ENCODE data around the gene AKTIP. TPM values are rescaled to one million over a fixed set of nuclear protein-coding genes. Genes with fewer than 3 reads are reported as not detected.
"Not testable (repeated sequence)": the region's sequence is repeated elsewhere in the genome, so short reads cannot be mapped to it uniquely, and the experiment has no call there.

AKTIP gene
- total and polyA plus RNA-seq, 4 experiments from 2014 or later, result 61.2 to 103 (median 86.3) TPM

DNA sequence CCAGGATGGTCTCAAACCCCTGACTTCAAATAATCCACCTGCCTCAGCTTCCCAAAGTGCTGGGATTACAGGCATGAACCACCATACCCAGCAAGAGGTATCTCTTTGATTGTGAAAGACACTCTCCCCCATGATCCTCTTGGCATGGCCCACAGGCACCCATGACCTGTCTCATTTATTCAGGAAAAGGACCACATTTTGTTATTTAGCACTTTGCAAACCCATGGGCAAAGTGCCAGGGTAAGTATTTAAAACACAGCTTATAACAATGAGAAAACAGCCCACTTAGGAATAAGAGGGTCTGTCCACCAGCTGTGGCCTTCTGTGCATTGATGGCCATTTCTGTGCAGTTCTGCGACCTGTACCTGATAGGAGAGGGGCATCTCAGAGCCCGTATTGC is 12.8 kb upstream of the AKTIP start:
- Mint-ChIP-seq H3K9me3 (peaks cover 0 to 2% (median 0%) of the 10 kb centered on the region in 8 donors), H3K4me1 (peaks cover 57 to 90% (median 73%) of the 10 kb centered on the region in 4 donors), H3K36me3 (no peaks in the 10 kb centered on the region), H3K27ac (peak overlapping the region in 3 of 7 donors; percentile 26 to 88 (median 39)), H3K4me3 (peak overlapping the region in 4 of 8 donors; percentile 12 to 67 (median 17)), H3K27me3 (no peaks in the 10 kb centered on the region)
- intact Hi-C loops (cut with micrococcal nuclease), result loop anchor here (5.0 kb wide), 1 partner anchor 186 kb away; the partner anchor contains the start of genes FTO and RPGRIP1L
- DNase-seq, result no peak
- H3K27ac ChIP-seq (ENCODE audit: low read depth, low read length), result no peak overlapping the region
- no peak overlapping the region for H3K4me3 ChIP-seq (ENCODE audit: low read length in 2 of 2)
- H3K27me3 ChIP-seq (ENCODE audit: insufficient read depth, low read length), result no peaks in the 10 kb centered on the region
- H3K36me3 ChIP-seq (ENCODE audit: insufficient read depth, low read length), result no peaks in the 10 kb centered on the region
- POLR2A ChIA-PET (ENCODE audit: partially characterized antibody), result interaction anchor here (5.0 kb wide), 1 partner anchor 13 kb away, joined by 49 read pairs; the partner anchor contains the start of gene AKTIP
- CTCF ChIA-PET (ENCODE audit: partially characterized antibody), result interaction anchor here (1.4 kb wide), 1 partner anchor 10 kb away, joined by 4 read pairs; no protein-coding TSS in a partner anchor
- no peaks in the 10 kb centered on the region for H3K9me3 ChIP-seq (ENCODE audit: control insufficient read depth in 1 of 2, low read length in 2 of 2)
- peaks cover 51% of the 10 kb centered on the region for H3K4me1 ChIP-seq (ENCODE audit: insufficient read depth, low read length)

DNA sequence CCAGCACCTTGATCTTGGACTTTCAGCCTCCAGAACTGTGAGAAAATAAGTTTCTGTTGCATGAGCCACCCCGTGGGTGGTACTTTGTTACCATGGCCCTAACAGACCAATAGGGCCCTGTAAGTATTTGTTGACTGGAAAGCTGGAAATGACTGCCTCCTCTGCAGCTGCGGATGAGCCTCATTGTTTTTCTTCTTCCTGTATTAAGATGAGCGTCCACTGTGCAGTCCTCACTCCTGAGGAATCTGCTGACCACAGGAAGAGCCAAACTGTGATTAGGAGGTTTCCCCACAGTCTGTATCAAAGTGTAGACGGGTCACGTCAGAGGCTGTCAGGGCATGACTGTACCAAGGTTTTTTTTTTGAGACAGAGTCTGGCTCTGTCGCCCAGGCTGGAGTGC is 12.2 kb upstream of the AKTIP start:
- Histone ChIP-seq H3K4me1 (ENCODE audit: insufficient read depth, low read length) (peaks cover 57% of the 10 kb centered on the region), H3K36me3 (ENCODE audit: insufficient read depth, low read length) (no peaks in the 10 kb centered on the region), H3K4me3 (ENCODE audit: low read length in 2 of 2) (no peak overlapping the region), H3K27ac (ENCODE audit: low read depth, low read length) (no peak overlapping the region), H3K9me3 (ENCODE audit: control insufficient read depth in 1 of 2, low read length in 2 of 2) (no peaks in the 10 kb centered on the region), H3K27me3 (ENCODE audit: insufficient read depth, low read length) (no peaks in the 10 kb centered on the region)
- Mint-ChIP-seq H3K9me3 (peaks cover 0 to 2% (median 0%) of the 10 kb centered on the region in 8 donors), H3K4me3 (peak overlapping the region in 2 of 8 donors; percentile 3 to 24), H3K27ac (no peak overlapping the region), H3K27me3 (no peaks in the 10 kb centered on the region), H3K4me1 (peaks cover 61 to 90% (median 74%) of the 10 kb centered on the region in 4 donors), H3K36me3 (no peaks in the 10 kb centered on the region)
- ChIA-PET CTCF (ENCODE audit: partially characterized antibody) (no interaction called here), POLR2A (ENCODE audit: partially characterized antibody) (interaction anchor here (5.0 kb wide), 1 partner anchor 12 kb away, joined by 49 read pairs; the partner anchor contains the start of gene AKTIP)
- no peak for DNase-seq
- intact Hi-C loops (cut with micrococcal nuclease), result loop anchor here (5.0 kb wide), 1 partner anchor 187 kb away; the partner anchor contains the start of genes FTO and RPGRIP1L

DNA sequence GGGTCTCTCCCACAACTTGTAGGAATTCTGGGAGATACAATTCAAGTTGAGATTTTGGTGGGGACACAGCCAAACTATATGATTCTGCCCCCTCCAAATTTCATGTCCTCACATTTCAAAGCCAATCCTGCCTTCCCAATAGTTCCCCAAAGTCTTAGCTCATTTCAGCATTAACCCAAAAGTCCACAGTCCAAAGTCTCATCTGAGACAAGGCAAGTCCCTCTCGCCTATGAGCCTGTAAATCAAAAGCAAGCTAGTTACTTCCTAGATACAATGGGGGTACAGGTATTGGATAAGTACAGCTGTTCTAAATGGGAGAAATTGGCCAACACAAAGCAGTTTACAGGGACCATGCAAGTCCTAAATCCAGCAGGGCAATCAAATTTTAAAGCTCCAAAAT is 9.8 kb upstream of the AKTIP start:
- POLR2A ChIA-PET (ENCODE audit: partially characterized antibody); H3K27me3 Mint-ChIP-seq; H3K4me3 ChIP-seq (ENCODE audit: low read length in 2 of 2); H3K4me3 Mint-ChIP-seq; H3K36me3 Mint-ChIP-seq; H3K9me3 Mint-ChIP-seq; H3K27ac ChIP-seq (ENCODE audit: low read depth, low read length); H3K36me3 ChIP-seq (ENCODE audit: insufficient read depth, low read length); DNase-seq; H3K27me3 ChIP-seq (ENCODE audit: insufficient read depth, low read length); H3K9me3 ChIP-seq (ENCODE audit: control insufficient read depth in 1 of 2, low read length in 2 of 2): not testable (repeated sequence)
- intact Hi-C loops (cut with micrococcal nuclease), result loop anchor here (5.0 kb wide), 1 partner anchor 190 kb away; no protein-coding TSS in a partner anchor
- peaks cover 42% of the 10 kb centered on the region for H3K4me1 ChIP-seq (ENCODE audit: insufficient read depth, low read length)
- Mint-ChIP-seq H3K27ac (peak overlapping the region in 4 of 7 donors; percentile 24 to 59 (median 46)), H3K4me1 (peaks cover 40 to 72% (median 55%) of the 10 kb centered on the region in 4 donors)
- CTCF ChIA-PET (ENCODE audit: partially characterized antibody), result interaction anchor here (0.7 to 1.3 kb wide), 3 partner anchors 9 to 238 kb away, joined by 3 to 5 read pairs (median 3); no protein-coding TSS in a partner anchor

DNA sequence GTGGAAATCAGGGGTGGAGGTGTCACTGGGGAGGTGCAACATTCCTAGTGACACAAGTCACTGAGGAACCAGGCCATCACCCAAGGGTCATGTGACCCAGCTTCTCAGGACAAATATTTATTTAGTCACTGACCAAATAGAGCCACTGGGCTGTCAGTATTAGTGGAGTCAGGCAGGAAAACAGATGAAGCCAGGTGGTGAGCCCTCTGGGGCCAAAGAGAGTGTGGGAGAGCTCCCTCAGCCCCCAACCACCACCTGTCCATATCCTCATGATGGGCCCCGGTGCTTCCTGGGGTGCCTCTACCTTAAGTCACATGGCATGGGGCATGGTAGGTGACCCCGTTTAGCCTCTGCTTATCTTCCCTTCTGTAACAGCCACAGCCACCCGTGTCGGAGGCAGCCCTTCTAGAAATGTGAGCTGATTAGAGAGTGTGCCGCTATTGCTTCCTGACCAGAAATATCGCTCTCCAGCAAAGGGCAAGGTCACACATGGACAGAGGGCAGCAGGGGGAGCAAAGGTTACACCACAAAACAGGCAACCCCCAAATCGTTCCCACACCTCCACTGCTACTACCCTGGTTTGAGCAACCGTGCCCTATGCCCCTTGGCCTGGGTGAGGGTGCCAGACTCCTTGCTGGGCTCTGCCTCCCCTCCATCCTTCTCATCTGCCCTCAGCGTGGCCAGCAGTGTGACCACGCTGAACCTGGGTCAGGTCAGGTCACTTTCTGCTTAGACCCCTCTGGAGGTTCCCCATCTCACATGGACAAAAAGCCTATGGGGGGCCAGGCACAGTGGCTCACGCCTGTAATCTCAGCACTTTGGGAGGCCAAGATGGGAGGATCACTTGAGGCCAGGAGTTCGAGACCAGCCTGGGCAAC is 8.6 kb upstream of the AKTIP start:
- ChIA-PET CTCF (ENCODE audit: partially characterized antibody) (interaction anchor here (0.5 to 1.6 kb wide), 3 partner anchors 34 to 452 kb away, joined by 3 to 4 read pairs (median 3); no protein-coding TSS in a partner anchor), POLR2A (ENCODE audit: partially characterized antibody) (no interaction called here)
- Mint-ChIP-seq H3K4me1 (peaks cover 32 to 60% (median 46%) of the 10 kb centered on the region in 4 donors), H3K27ac (peak overlapping the region in 4 of 7 donors; percentile 37 to 85 (median 42)), H3K4me3 (peak overlapping the region in 1 of 8 donors; percentile 21), H3K36me3 (no peaks in the 10 kb centered on the region), H3K9me3 (peaks cover 0 to 2% (median 0%) of the 10 kb centered on the region in 8 donors), H3K27me3 (no peaks in the 10 kb centered on the region)
- peaks cover 31% of the 10 kb centered on the region for H3K4me1 ChIP-seq (ENCODE audit: insufficient read depth, low read length)
- intact Hi-C loops (cut with micrococcal nuclease), result loop anchor here (2.0 to 5.0 kb wide), 4 partner anchors 55 to 381 kb away; partner anchors contain the start of gene RBL2
- H3K27ac ChIP-seq (ENCODE audit: low read depth, low read length), result no peak overlapping the region
- no peak for DNase-seq
- no peaks in the 10 kb centered on the region for H3K36me3 ChIP-seq (ENCODE audit: insufficient read depth, low read length)
- H3K4me3 ChIP-seq (ENCODE audit: low read length in 2 of 2), result no peak overlapping the region
- no peaks in the 10 kb centered on the region for H3K27me3 ChIP-seq (ENCODE audit: insufficient read depth, low read length)
- no peaks in the 10 kb centered on the region for H3K9me3 ChIP-seq (ENCODE audit: control insufficient read depth in 1 of 2, low read length in 2 of 2)

DNA sequence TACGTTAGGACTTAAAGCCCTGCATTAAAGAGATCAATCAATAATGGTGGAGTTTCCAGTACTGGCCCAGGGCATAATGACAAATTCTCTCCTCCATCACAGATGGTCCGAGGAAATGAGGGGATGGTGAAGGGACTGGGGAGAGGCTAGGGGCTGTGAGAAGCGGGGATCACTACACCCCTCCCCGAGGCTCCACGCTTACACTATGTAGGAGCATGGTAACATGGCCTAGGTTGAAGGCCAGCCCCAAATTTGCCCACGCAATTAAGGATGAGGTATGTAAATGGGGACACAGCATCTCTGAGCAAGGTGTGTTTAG is 8.0 kb upstream of the AKTIP start:
- intact Hi-C loops (cut with micrococcal nuclease), result loop anchor here (2.0 to 5.0 kb wide), 4 partner anchors 54 to 380 kb away; partner anchors contain the start of gene RBL2
- CTCF ChIA-PET (ENCODE audit: partially characterized antibody), result interaction anchor here (1.2 to 1.6 kb wide), 2 partner anchors 34 to 451 kb away, joined by 3 to 4 read pairs; no protein-coding TSS in a partner anchor
- H3K27ac Mint-ChIP-seq, result peak overlapping the region in 4 of 7 donors; percentile 42 to 79 (median 56)
- peaks cover 0 to 2% (median 0%) of the 10 kb centered on the region in 8 donors for H3K9me3 Mint-ChIP-seq
- DNase-seq, result no peak
- no peaks in the 10 kb centered on the region for H3K36me3 Mint-ChIP-seq
- Histone ChIP-seq H3K4me1 (ENCODE audit: insufficient read depth, low read length) (peaks cover 25% of the 10 kb centered on the region), H3K36me3 (ENCODE audit: insufficient read depth, low read length) (no peaks in the 10 kb centered on the region), H3K4me3 (ENCODE audit: low read length in 2 of 2) (no peak overlapping the region), H3K27ac (ENCODE audit: low read depth, low read length) (no peak overlapping the region), H3K9me3 (ENCODE audit: control insufficient read depth in 1 of 2, low read length in 2 of 2) (no peaks in the 10 kb centered on the region), H3K27me3 (ENCODE audit: insufficient read depth, low read length) (no peaks in the 10 kb centered on the region)
- H3K4me1 Mint-ChIP-seq, result peaks cover 28 to 55% (median 43%) of the 10 kb centered on the region in 4 donors
- H3K4me3 Mint-ChIP-seq, result peak overlapping the region in 1 of 8 donors; percentile 57
- no peaks in the 10 kb centered on the region for H3K27me3 Mint-ChIP-seq
- POLR2A ChIA-PET (ENCODE audit: partially characterized antibody), result no interaction called here

DNA sequence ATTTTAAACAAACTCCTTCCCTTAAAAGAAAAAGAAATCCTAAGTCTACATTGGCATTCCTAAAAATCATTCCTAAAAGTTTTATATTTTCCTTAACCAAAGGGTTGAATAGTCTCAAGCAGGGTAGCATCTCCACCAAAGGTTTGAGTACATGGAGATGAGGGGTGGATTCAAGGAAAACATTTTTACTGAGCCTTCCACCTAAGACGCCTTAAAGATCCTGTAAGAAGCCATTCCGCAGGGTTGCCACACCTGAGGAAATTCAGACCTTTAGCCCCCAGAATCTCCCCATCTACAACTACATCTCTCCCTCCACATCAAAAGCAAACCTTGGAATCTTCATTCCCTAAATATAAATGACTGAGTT is 7.7 kb upstream of the AKTIP start:
- peak overlapping the region in 6 of 7 donors; percentile 17 to 79 (median 53) for H3K27ac Mint-ChIP-seq
- no peak for DNase-seq
- Histone ChIP-seq H3K27me3 (ENCODE audit: insufficient read depth, low read length) (no peaks in the 10 kb centered on the region), H3K9me3 (ENCODE audit: control insufficient read depth in 1 of 2, low read length in 2 of 2) (no peaks in the 10 kb centered on the region), H3K4me3 (ENCODE audit: low read length in 2 of 2) (no peak overlapping the region), H3K27ac (ENCODE audit: low read depth, low read length) (no peak overlapping the region), H3K36me3 (ENCODE audit: insufficient read depth, low read length) (no peaks in the 10 kb centered on the region), H3K4me1 (ENCODE audit: insufficient read depth, low read length) (peaks cover 22% of the 10 kb centered on the region)
- POLR2A ChIA-PET (ENCODE audit: partially characterized antibody), result interaction anchor here (0.9 kb wide), 1 partner anchor 9 kb away, joined by 5 read pairs; no protein-coding TSS in a partner anchor
- peaks cover 25 to 54% (median 40%) of the 10 kb centered on the region in 4 donors for H3K4me1 Mint-ChIP-seq
- H3K9me3 Mint-ChIP-seq, result peaks cover 0 to 2% (median 0%) of the 10 kb centered on the region in 8 donors
- peak overlapping the region in 4 of 8 donors; percentile 57 to 75 (median 70) for H3K4me3 Mint-ChIP-seq
- intact Hi-C loops (cut with micrococcal nuclease), result loop anchor here (1.0 to 5.0 kb wide), 5 partner anchors 54 to 456 kb away; partner anchors contain the start of genes CHD9 and RBL2
- no peaks in the 10 kb centered on the region for H3K27me3 Mint-ChIP-seq
- no peaks in the 10 kb centered on the region for H3K36me3 Mint-ChIP-seq
- CTCF ChIA-PET (ENCODE audit: partially characterized antibody), result interaction anchor here (0.8 to 1.6 kb wide), 7 partner anchors 25 to 451 kb away, joined by 3 to 4 read pairs (median 3); no protein-coding TSS in a partner anchor
